Aorta (tissue), 5 donors: ENCODE results near the gene RBPMS2. TPM values are rescaled to one million over a fixed set of nuclear protein-coding genes. Genes with fewer than 3 reads are reported as not detected.

Experiments
- ATAC-seq: fragments of 200-7000 bp; cut with Tn5 transposase; one replicate; pipeline ENCODE4 v1.9.1; 2022; ENCODE audit warnings: moderate library complexity; ENCODE audit not compliant: low FRiP score
- DNase-seq, 2 donors: peaks; one replicate each; pipeline ENCODE4 v3.0.0-alpha.2; 2020
- H3K27ac ChIP-seq, 2 donors: one replicate each; pipeline ENCODE4 v1.5.1; 2013; ENCODE audit warnings: low read length in 2 of 2, mild to moderate bottlenecking in 2 of 2, moderate library complexity in 2 of 2, control low read depth in 1 of 2, inconsistent platforms in 1 of 2, low read depth in 1 of 2
- H3K27me3 ChIP-seq, 2 donors: one replicate each; pipeline ENCODE4 v1.6.1; 2013; ENCODE audit warnings: control low read depth in 1 of 2, low read length in 1 of 2, mild to moderate bottlenecking in 1 of 2, moderate library complexity in 1 of 2; ENCODE audit not compliant: insufficient read depth in 2 of 2, control insufficient read depth in 1 of 2
- H3K36me3 ChIP-seq, 2 donors: one replicate each; pipeline ENCODE4 v1.6.1; 2013; ENCODE audit warnings: control low read depth in 1 of 2, low read length in 1 of 2, mild to moderate bottlenecking in 1 of 2; ENCODE audit not compliant: insufficient read depth in 2 of 2, control insufficient read depth in 1 of 2
- H3K4me1 ChIP-seq, 2 donors: one replicate each; pipeline ENCODE4 v1.6.1; 2013; ENCODE audit warnings: low read length in 2 of 2, control low read depth in 1 of 2, mild to moderate bottlenecking in 1 of 2, moderate library complexity in 1 of 2; ENCODE audit not compliant: insufficient read depth in 2 of 2, control insufficient read depth in 1 of 2
- H3K4me3 ChIP-seq, 2 donors: one replicate each; pipeline ENCODE4 v1.5.1; 2013; ENCODE audit warnings: low read length in 2 of 2, control low read depth in 1 of 2, mild to moderate bottlenecking in 1 of 2
- H3K9me3 ChIP-seq: one replicate; pipeline ENCODE4 v1.6.1; 2013; ENCODE audit warnings: mild to moderate bottlenecking, low read length; ENCODE audit not compliant: control insufficient read depth
- WGBS, 2 donors: extraction: QIAGEN DNeasy Blood & Tissue Kit; methylation state at CpG; one replicate each; pipeline ENCODE4 v1.1.7; 2013; 5-methylcytosine and 5-hydroxymethylcytosine counted together
- intact Hi-C, 2 donors: fragments of 100-400 bp; cut with DNase I; formaldehyde crosslinking; loops; one replicate each; pipeline versions ENCODE4 v1.14.2 to v1.15.0; 2022
- polyA plus RNA-seq, 2 donors: library from polyadenylated mRNA; stranded (reverse); fragments of 200-250 nt; gene quantifications; one replicate each; pipeline ENCODE4 v1.2.3, GENCODE V29; 2013
- total RNA-seq, 2 donors: library from RNA; stranded (reverse); fragmentation: NEBNext Ultra II Directional; extraction: Animal tissue kit (Norgen Biotek cat#: 25700); gene quantifications; one replicate each; pipeline ENCODE4 v1.2.1, GENCODE V29; 2021
- donor health status: healthy with polysubstance abuse.
- donor health status: Bipolar disorder and iron deficiency.
- donor health status: DM: no; HTN: no; CAD: no.
- donor health status: DM: no; HTN: no; CAD: no.
- donor health status: DM: yes; HTN: yes; CAD: no.

RBPMS2 gene
- total and polyA plus RNA-seq, 4 donors = 0.51 to 9.9 (median 4.0) TPM

DNA sequence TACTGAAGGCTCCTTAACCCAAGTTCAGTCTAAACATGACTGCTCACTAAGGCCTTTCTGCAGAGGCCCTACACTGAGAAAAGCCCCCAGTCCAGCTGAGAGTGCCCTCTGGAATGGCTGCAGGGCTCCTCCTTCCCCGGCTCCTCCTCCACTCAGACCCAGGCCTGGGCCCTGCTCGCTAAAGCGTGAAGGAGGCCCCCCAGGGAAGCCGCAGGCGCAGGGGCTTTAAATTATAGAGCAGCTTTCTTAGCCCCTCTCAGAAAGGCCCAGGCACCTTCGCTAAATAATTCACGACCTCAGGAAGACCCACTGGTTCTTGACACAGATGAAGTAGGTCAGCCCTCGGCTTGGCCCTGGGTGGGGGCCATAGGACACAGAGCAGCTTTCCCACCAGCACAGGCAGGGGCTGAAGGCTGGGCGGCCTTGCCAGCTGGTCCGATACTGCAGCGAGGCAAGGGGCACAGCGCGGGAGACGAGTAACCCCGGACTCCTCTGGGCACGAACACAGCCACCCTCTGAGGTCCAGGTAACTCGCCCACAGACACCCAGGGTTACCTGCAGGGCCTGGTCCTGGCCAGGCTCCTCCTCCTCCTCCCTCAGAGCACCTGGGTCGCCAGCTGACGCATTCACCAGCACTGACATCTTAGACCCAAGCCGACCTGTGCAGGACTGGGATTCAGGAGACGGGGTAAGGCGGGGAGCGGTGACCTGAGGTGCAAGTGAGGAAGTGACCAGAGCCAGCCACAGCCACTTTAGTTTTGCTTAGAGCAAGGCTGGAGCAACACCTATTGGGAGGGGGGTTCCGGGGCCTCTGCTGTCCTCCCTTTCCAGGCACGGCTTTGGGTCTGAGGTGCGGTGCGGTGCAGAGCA lies 36.9 kb downstream of the RBPMS2 start:
- Histone ChIP-seq H3K36me3 (no peaks in the 10 kb centered on the region), H3K4me1 (no peaks in the 10 kb centered on the region), H3K27ac (no peak overlapping the region), H3K27me3 (no peaks in the 10 kb centered on the region), H3K9me3 (no peaks in the 10 kb centered on the region), H3K4me3 (no peak overlapping the region)
- intact Hi-C loops = loop anchor here in 1 of 2 donors (10.0 kb wide), 1 partner anchor 166 kb away; no protein-coding TSS in a partner anchor
- no peak for DNase-seq
- no peak for ATAC-seq
- WGBS, 2 donors = 91 to 92% methylated on average over 27 of the region's 27 CpGs

DNA sequence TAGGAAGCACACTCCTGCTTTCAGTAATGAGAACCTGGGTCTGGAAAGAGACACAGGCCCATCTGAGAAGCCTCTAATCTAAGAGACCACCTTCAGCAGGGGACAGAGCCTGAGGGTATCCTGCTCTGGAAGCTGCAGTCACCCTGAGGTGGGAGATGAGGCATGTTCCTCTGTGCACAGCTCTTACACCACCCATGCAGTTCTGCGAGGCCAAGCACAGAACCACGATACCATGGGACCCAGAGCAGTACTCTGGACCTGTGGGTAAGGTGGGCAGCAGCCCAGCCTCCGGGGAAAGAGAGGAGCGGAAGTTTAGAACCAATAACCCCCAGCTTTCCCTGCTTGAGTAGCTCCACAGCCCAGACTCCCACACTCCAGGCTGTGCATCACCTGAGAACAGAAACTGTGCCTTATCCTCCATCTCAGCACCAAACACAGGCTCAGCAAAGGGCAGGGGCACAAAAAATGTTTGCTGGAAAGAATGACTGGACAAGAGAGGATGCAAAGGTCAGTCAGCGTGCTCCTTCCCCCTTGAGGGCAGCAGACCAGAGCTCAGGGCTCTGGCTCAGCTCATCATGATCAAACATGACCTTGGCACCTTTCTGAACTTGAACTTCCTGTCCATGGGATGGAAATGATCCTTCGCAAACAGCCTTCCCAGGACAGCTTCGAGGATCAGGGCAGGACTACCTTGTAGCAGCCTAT lies 43.1 kb downstream of the RBPMS2 start:
- Histone ChIP-seq H3K9me3 (no peaks in the 10 kb centered on the region), H3K27me3 (no peaks in the 10 kb centered on the region), H3K4me1 (no peaks in the 10 kb centered on the region), H3K36me3 (no peaks in the 10 kb centered on the region), H3K4me3 (no peak overlapping the region), H3K27ac (no peak overlapping the region)
- WGBS, 2 donors = 80 to 85% methylated on average over 7 of the region's 7 CpGs
- intact Hi-C loops = loop anchor here in 1 of 2 donors (10.0 kb wide), 1 partner anchor 172 kb away; no protein-coding TSS in a partner anchor
- ATAC-seq (no peak), DNase-seq (no peak)

DNA sequence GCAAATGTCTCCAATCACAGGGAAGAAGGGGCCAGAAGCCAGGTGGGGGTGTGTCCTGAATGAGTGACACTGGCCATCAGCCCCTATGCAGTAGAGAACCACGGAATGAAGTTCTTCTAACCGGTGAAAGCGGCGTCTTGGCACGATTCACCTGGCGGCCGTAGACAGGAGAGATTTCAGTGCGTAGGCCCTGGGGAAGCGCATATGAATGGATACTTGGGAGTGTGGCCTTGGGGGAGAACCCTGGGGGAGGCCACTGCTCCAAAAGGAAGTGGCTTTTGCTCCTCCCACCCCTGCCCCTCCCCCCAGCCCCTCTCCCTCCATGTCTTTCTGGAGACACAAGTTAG lies 43.6 kb downstream of the RBPMS2 start:
- Histone ChIP-seq H3K4me1 (no peaks in the 10 kb centered on the region), H3K4me3 (no peak overlapping the region), H3K9me3 (no peaks in the 10 kb centered on the region), H3K36me3 (no peaks in the 10 kb centered on the region), H3K27ac (no peak overlapping the region), H3K27me3 (no peaks in the 10 kb centered on the region)
- 41 to 51% methylated on average over 9 of the region's 9 CpGs for WGBS, 2 donors
- ATAC-seq (no peak), DNase-seq (no peak)
- intact Hi-C loops = loop anchor here (1.0 to 10.0 kb wide), 4 partner anchors 79 to 179 kb away; partner anchors contain the start of gene ANKDD1A (in 1 of the 2)

DNA sequence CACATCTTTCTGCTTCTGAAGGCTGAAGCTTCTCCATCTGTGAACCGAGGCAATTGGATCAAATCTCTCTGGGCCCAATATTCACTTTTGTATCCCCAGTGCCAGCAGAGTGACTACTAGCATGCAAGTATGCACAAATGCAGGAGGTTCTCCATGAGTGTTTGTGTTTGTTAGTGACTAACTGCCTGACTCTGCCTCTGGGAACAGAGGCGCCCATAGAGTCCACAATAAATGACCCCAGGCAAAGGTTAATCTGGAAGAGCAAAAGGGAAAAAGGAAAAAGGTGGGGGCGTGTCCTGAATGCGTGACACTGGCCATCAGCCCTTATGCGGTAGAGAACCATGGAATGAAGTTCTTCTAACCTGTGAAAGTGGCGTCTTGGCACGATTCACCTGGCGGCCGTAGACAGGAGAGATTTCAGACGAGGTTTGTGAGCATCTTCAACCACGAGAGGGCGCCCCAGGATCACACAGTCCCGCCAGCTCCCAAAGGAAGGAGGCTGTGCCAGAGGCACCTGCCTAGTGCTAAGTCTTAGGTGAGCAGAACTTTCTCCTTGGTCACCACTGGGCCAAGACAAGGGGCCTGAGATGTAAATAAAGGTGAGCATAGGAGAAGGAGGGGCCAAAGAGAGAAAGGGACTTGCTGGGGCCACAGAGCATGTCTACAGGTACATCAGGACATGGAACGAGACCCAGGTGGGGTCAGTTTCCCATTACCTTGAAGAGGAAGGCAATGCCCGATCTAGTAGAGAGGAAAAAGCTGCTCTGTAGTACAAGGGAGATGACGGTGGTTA lies 44.2 kb downstream of the RBPMS2 start:
- intact Hi-C loops = loop anchor here (1.0 to 10.0 kb wide), 4 partner anchors 79 to 180 kb away; partner anchors contain the start of gene ANKDD1A (in 1 of the 2)
- Histone ChIP-seq H3K36me3 (no peaks in the 10 kb centered on the region), H3K4me3 (no peak overlapping the region), H3K4me1 (no peaks in the 10 kb centered on the region), H3K9me3 (no peaks in the 10 kb centered on the region), H3K27me3 (no peaks in the 10 kb centered on the region), H3K27ac (no peak overlapping the region)
- DNase-seq (peak; percentile 88 to 95), ATAC-seq (peak; percentile 82)
- WGBS, 2 donors = 23 to 24% methylated on average over 16 of the region's 16 CpGs

DNA sequence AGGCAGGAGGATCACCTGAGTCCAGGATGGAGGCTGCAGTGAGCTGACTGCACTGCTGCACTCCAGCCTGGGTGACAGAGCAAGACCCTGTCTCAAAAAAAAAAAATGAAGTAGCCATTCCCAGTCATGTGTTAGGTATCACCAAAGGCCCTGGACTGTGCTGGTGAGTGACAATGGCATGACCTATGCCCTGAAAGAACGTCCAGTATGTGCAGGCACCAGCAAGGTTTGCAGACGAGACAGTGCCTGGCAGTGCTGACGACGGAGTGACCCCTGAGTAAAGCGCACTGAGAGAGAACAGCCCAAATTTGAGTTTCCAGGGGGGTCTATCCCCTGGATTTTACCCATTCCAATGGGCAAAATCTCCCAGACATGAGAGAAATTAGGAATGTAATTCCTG lies 45.2 kb downstream of the RBPMS2 start:
- Histone ChIP-seq H3K27ac (no peak overlapping the region), H3K4me1 (no peaks in the 10 kb centered on the region), H3K4me3 (no peak overlapping the region), H3K27me3 (no peaks in the 10 kb centered on the region), H3K36me3 (no peaks in the 10 kb centered on the region), H3K9me3 (no peaks in the 10 kb centered on the region)
- WGBS, 2 donors = 89 to 92% methylated on average over 5 of the region's 5 CpGs
- intact Hi-C loops = loop anchor here (2.0 to 10.0 kb wide), 3 partner anchors 81 to 181 kb away; partner anchors contain the start of gene ANKDD1A (in 1 of the 2)
- ATAC-seq (no peak), DNase-seq (no peak)

DNA sequence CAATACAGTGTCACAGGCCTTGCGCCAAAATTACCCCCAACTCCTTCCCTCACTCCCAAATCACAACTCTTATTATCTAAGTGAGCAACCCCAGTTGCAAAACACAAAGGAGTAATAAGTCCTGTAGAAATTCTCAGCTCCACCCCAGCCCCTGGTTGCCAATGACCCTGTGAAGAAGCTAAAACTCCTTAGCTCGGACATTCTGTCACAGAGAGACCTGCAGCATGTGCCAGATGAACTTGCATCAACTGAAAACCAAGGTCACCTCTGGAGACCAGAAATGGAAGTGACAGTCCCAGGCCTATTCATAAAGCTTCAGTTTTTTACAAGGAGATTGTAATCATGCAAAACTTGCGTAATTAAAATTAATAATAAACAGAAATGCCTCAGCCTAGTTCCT lies 55.2 kb downstream of the RBPMS2 start:
- DNase-seq = peak in 1 of 2 donors; percentile 24
- H3K9me3 ChIP-seq = no peaks in the 10 kb centered on the region
- no peaks in the 10 kb centered on the region for H3K4me1 ChIP-seq
- no peaks in the 10 kb centered on the region for H3K36me3 ChIP-seq
- H3K27me3 ChIP-seq = no peaks in the 10 kb centered on the region
- WGBS, 2 donors = 90 to 93% methylated on average over 3 of the region's 3 CpGs
- H3K4me3 ChIP-seq = no peak overlapping the region
- ATAC-seq = no peak
- intact Hi-C loops = no loop called here
- no peak overlapping the region for H3K27ac ChIP-seq

DNA sequence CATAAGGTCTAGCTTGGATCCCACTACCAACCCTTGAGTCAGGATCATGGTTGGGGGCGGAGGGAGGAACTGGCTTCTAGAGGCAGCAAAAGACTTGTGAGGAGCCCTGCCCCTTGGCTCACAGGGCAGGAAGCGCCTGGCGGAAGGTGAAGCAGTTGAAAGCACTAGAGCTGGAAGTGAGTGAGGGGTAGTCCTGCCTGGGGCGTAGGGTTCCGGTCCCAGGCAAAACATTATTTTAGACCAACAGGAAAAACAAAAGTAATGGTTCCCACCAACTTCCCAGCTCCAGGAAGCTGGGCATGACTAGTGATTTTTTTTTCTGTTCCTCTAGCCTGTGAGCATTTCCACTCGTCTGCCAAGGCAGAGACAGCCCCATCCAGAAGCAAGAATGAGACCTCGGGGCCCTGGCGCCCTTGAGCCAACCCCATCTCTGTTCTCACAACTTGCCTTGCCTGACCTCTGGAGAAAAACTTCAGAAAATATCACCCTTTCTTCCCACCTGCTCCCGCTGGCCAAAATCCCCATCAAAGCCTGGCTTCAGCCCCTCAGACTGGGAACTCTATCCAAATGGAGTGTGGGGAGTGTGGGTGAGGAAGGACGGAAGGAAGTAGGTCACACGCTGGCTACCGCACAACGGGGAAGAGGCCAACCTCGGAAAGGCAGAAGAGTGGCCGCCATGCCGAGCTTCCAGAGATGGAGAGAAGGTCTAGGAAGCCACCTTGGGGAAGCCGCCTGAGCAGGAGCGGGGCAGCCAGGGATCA lies 57.5 kb downstream of the RBPMS2 start:
- Histone ChIP-seq H3K27ac (no peak overlapping the region), H3K27me3 (no peaks in the 10 kb centered on the region), H3K9me3 (no peaks in the 10 kb centered on the region), H3K36me3 (no peaks in the 10 kb centered on the region), H3K4me1 (no peaks in the 10 kb centered on the region), H3K4me3 (no peak overlapping the region)
- intact Hi-C loops = no loop called here
- ATAC-seq (peak; percentile 66), DNase-seq (peak in 1 of 2 donors; percentile 73)
- 25 to 33% methylated on average over 18 of the region's 18 CpGs for WGBS, 2 donors

DNA sequence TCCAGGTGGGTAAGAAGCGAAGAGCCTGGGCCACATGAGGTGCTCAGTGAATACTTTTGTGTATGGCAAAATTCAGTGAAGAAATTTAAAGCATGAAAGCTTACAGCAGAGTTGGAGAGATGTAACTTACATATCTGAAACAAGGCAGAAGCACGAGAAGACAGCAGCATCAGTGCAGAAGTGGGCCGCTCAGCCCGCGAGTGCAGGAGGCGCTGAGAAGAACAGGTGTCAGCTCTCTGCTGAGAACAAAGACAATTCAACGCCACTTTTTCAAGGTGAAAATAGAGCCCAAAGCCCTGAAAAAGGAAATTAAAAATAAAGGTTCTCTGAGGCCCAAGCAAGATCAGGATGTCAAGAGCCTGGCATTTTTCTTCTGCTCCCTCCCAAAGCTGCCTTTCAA lies 58.3 kb downstream of the RBPMS2 start:
- DNase-seq (peak in 1 of 2 donors; percentile 34), ATAC-seq (no peak)
- H3K4me1 ChIP-seq = no peaks in the 10 kb centered on the region
- H3K27ac ChIP-seq = no peak overlapping the region
- H3K9me3 ChIP-seq = no peaks in the 10 kb centered on the region
- WGBS, 2 donors = 97% methylated on average over 7 of the region's 7 CpGs
- H3K4me3 ChIP-seq = no peak overlapping the region
- intact Hi-C loops = no loop called here
- H3K36me3 ChIP-seq = no peaks in the 10 kb centered on the region
- no peaks in the 10 kb centered on the region for H3K27me3 ChIP-seq
